HepG2 (cell line): ENCODE results near the gene SLU7. TPM values are rescaled to one million over a fixed set of nuclear protein-coding genes. Genes with fewer than 3 reads are reported as not detected.
A peak's percentile ranks its signal among the peaks of the same experiment; 100 is the strongest.

Experiments used
- ATAC-seq: fragments of 200-7000 bp; cut with Tn5 transposase; 3 replicates; pipeline ENCODE4 v1.9.1; 2020; ENCODE audit warnings: mild to moderate bottlenecking, moderate library complexity
- BruUV-seq: library from RNA; stranded (reverse); fragments of 400-500 nt; replicated peaks from 2 replicates; lab custom pipeline; 2021; lab: Mats Ljungman, UMichigan
- CTCF ChIA-PET: fragments of 300-600 bp; formaldehyde crosslinking; extraction: SDS; loops from one replicate; lab custom pipeline; 2021; ENCODE audit warnings: low total read pairs, inconsistent platforms, low intra/inter-chr PET ratio; lab: Yijun Ruan, JAX
- POLR2A ChIA-PET: fragments of 350-600 bp; sonication (Branson Sonifier 250); formaldehyde crosslinking; loops from one replicate; lab custom pipeline; 2020; ENCODE audit warnings: antibody characterized with exemption, inconsistent platforms; lab: Yijun Ruan, JAX
- DNase-seq: peaks from one replicate; pipeline ENCODE4 v3.0.0-alpha.2; 2015; ENCODE audit warnings: low spot score
- FAIRE-seq: peaks from 3 replicates; lab custom pipeline; 2011; peaks lifted over from hg19 to GRCh38; lab: Jason Lieb, UNC
- H2AFZ ChIP-seq: one replicate; pipeline ENCODE4 v1.6.1; 2011; ENCODE audit warnings: low read length, inconsistent platforms
- H3K27ac ChIP-seq: fragments of 300-600 bp; 3 replicates; pipeline ENCODE4 v1.8.0; 2011; ENCODE audit warnings: mixed run types, mild to moderate bottlenecking, mixed read lengths, low read length, inconsistent platforms; ENCODE audit not compliant: insufficient read depth; ENCODE audit errors: extremely low read length
- H3K27me3 ChIP-seq, 2 experiments: fragments of 200-600 bp in 1 of 2; 2 replicates in 1 of 2; 3 replicates in 1 of 2; pipeline versions ENCODE4 v1.6.0 to v1.8.0; 2011; ENCODE audit warnings: low read length in 2 of 2, mild to moderate bottlenecking in 2 of 2, moderate library complexity in 2 of 2, inconsistent platforms in 1 of 2; ENCODE audit not compliant: insufficient read depth in 2 of 2, control insufficient read depth in 1 of 2
- H3K36me3 ChIP-seq, 2 experiments: fragments of 200-600 bp in 1 of 2; replicated peaks in 1 of 2; 2 replicates in 1 of 2; 3 replicates in 1 of 2; pipeline versions ENCODE4 v1.5.1 to v1.8.0; 2011; ENCODE audit warnings: low read length in 2 of 2, inconsistent platforms in 1 of 2; ENCODE audit not compliant: insufficient read depth in 2 of 2, control insufficient read depth in 1 of 2
- H3K4me1 ChIP-seq: 2 replicates; pipeline ENCODE4 v1.5.1; 2012; ENCODE audit warnings: low read length, inconsistent platforms; ENCODE audit not compliant: insufficient read depth
- H3K4me2 ChIP-seq: 2 replicates; pipeline ENCODE4 v1.6.0; 2011; ENCODE audit warnings: low read depth, low read length, inconsistent platforms
- H3K4me3 ChIP-seq, 3 experiments: fragments of 200-600 bp in 1 of 3; sonication (generic), shearing (Covaris generic) in 1 of 3; replicated peaks in 1 of 3; 2 replicates each; pipeline ENCODE4 v1.5.1; 2011 to 2016; ENCODE audit warnings: low read length in 3 of 3, inconsistent platforms in 2 of 3, low read depth in 2 of 3, mild to moderate bottlenecking in 2 of 3, control low read depth in 1 of 3, mixed read lengths in 1 of 3; ENCODE audit not compliant: insufficient read depth in 1 of 3
- H3K79me2 ChIP-seq: one replicate; pipeline ENCODE4 v1.6.1; 2011; ENCODE audit warnings: low read length, inconsistent platforms; ENCODE audit not compliant: insufficient read depth
- H3K9ac ChIP-seq: 2 replicates; pipeline ENCODE4 v1.6.0; 2011; ENCODE audit warnings: mild to moderate bottlenecking, low read depth, low read length, inconsistent platforms; ENCODE audit not compliant: insufficient read depth
- H3K9me3 ChIP-seq: 2 replicates; pipeline ENCODE4 v1.5.1; 2012; ENCODE audit warnings: mild to moderate bottlenecking, low read length
- H4K20me1 ChIP-seq: 2 replicates; pipeline ENCODE4 v1.6.0; 2011; ENCODE audit warnings: inconsistent platforms, mild to moderate bottlenecking, low read length, moderate library complexity; ENCODE audit not compliant: insufficient read depth
- RBFOX2 ChIP-seq: fragments of 200-400 bp; formaldehyde crosslinking; IDR thresholded peaks from 2 replicates; pipeline ENCODE4 v1.6.1; 2017; ENCODE audit warnings: low read depth, mild to moderate bottlenecking, low read length
- SMAD1 ChIP-seq: sonication (generic); formaldehyde crosslinking; IDR thresholded peaks from 2 replicates; pipeline ENCODE4 v1.4.0; 2020; ENCODE audit warnings: missing genetic modification reagents, low read depth, mild to moderate bottlenecking, borderline replicate concordance
- ZNF235 ChIP-seq: sonication (generic); formaldehyde crosslinking; IDR thresholded peaks from 2 replicates; pipeline ENCODE4 v1.8.1; 2023; ENCODE audit warnings: mild to moderate bottlenecking, missing genetic modification reagents, borderline replicate concordance
- ZNF703 ChIP-seq: sonication (generic); formaldehyde crosslinking; IDR thresholded peaks from 2 replicates; pipeline ENCODE4 v1.5.1; 2020; ENCODE audit warnings: missing genetic modification reagents, mild to moderate bottlenecking, moderate library complexity, borderline replicate concordance
- ZNF768 ChIP-seq: sonication (generic); formaldehyde crosslinking; IDR thresholded peaks from 2 replicates; pipeline ENCODE4 v1.4.0; 2020; ENCODE audit warnings: missing genetic modification reagents
- WGBS: methylation state at CpG from one replicate; pipeline ENCODE4 v1.1.6; 2017; ENCODE audit warnings: low lambda C conversion rate; 5-methylcytosine and 5-hydroxymethylcytosine counted together
- in situ Hi-C: cut with HindIII; loops from 2 replicates; pipeline ENCODE4 v1.10.0; 2017; ENCODE audit warnings: low pct_unique_long_range_greater_than_20kb; ENCODE audit not compliant: extremely low pct_ligation_motif_present
- intact Hi-C: fragments of 100-400 bp; cut with micrococcal nuclease; formaldehyde crosslinking; loops from one replicate; pipeline ENCODE4 v1.10.0; 2022; ENCODE audit not compliant: unreplicated experiment
- polyA plus RNA-seq, 8 experiments: library from polyadenylated mRNA; depleted of rRNA in 3 of 8; stranded (reverse) in 7 of 8; unstranded in 1 of 8; fragments of >200 nt; fragmentation: Illumina TruSeq in 4 of 8; extraction: Trizol in 4 of 8; gene quantifications; 2 replicates each; pipeline versions ENCODE4 v1.2.1 to v1.2.3, GENCODE V29; 2011 to 2016; ENCODE audit warnings: low read depth in 4 of 8, missing spikeins in 1 of 8, mixed read lengths in 1 of 8; ENCODE audit not compliant: insufficient read depth in 1 of 8
- total RNA-seq, 5 experiments: library from RNA; depleted of rRNA; stranded (reverse); fragments of >200 nt; fragmentation: Illumina TruSeq; extraction: Trizol; gene quantifications; 2 replicates each; pipeline ENCODE4 v1.2.3, GENCODE V29; 2016; ENCODE audit warnings: low read depth in 1 of 5
- TF ChIP-seq, protein P1 (sequence below): sonication (generic); formaldehyde crosslinking; IDR thresholded peaks from 2 replicates; pipeline ENCODE4 v1.4.0; 2020; ENCODE audit warnings: missing genetic modification reagents
- TF ChIP-seq, protein P2 (sequence below): sonication (generic); formaldehyde crosslinking; IDR thresholded peaks from 2 replicates; pipeline ENCODE4 v1.8.0; 2022; ENCODE audit warnings: missing genetic modification reagents, low read depth, mild to moderate bottlenecking, borderline replicate concordance

Gene SLU7
- total and polyA plus RNA-seq, 2 of the 13 experiments (the other 11 are each of a cell fraction or from before 2014, with no cell fraction given): 24.0 to 39.2 TPM

DNA sequence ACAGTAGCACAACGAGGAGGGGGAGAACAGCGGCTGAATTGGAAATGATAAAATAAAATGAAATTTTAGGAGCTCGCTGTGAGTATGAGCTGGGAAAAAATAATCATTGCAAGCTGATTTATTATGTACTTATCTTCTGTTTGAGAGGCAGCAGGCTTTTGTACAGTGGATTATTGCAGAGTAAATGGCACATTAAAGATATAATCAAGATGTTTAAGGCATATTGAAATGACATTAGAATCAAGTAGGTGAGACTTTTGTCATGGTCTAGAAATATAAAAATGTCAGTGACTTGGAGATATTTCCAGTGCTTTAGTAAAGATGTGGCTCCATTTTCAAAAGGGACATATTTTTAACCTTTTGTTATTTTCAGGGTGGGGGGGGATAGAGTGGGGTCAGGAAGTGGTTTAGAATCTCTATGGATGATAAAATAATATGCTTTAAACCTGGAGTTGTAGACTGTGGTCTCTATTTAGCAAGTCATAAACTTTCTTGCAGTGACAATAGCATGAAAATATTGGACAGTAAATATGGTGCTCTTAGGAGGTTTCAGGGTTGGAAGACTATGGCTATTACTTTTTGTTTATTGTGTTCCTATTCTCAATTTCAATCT lies 49.6 kb upstream of the SLU7 start:
- 10% methylated on average over 3 of the region's 3 CpGs for whole genome bisulfite sequencing
- Histone ChIP-seq H3K36me3 (no peaks in the 10 kb centered on the region), H3K9ac (peak overlapping the region; percentile 75)

DNA sequence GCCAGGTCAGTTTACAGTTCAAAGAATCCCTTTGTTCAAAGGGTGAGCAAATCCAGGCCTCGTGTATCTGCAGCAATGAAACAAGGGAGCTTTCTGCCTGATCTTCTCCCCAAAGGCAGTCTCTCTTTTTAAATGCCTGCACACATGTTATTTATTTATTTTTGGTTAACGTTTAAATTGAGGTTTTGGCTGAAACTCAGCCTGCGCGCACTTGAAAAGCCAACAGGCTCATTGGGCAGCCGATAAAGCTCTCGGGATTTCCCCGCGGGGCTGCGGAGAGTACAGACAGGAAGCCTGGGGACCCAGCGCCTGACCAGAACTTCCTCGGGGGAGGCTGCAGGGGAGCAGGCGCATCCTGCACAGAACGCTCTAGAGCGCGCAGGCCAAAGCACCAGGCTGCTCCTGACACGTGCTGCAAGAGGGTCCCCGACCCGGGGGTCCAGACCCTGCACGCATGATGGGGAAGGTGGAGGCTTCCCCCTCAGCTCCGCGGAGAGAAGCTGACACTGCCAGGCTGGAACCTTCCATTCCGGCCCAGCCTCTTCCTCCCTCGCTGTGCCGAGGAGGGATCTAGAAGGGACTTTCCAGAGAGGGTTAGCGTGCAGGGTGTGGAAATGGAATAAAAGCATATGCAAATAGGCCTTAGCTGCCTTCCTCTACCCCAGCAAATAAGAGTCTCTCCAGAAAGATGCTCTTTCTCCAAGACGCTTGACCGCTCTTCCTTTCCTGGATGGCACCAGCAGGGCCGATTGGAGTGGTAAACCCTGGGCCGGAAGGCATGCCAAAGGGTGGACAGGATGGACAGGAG lies 48.9 kb upstream of the SLU7 start:
- H3K36me3 ChIP-seq: no peaks in the 10 kb centered on the region
- no peaks in the 10 kb centered on the region for H3K9me3 ChIP-seq
- ATAC-seq (peak; percentile 96), FAIRE-seq (peak; percentile 93), DNase-seq (peak; percentile 97)
- H3K27ac ChIP-seq: peak overlapping the region; percentile 89
- intact Hi-C loops (loop anchor here (1.0 to 10.0 kb wide), 5 partner anchors 9 to 417 kb away; partner anchors contain the start of gene PTTG1), in situ Hi-C loops (no loop called here)
- H2AFZ ChIP-seq: no peak overlapping the region
- under 1% methylated on average over 21 of the region's 29 CpGs for WGBS
- H3K4me3 ChIP-seq: peak overlapping the region; percentile 75 to 85 (median 81)
- H3K79me2 ChIP-seq: peaks cover 50% of the 10 kb centered on the region
- BruUV-seq: TSS peak; percentile 50
- peak overlapping the region; percentile 80 for H3K4me2 ChIP-seq
- H3K27me3 ChIP-seq: no peaks in the 10 kb centered on the region; a peak in 1 of 5 replicates
- H3K9ac ChIP-seq: peak overlapping the region; percentile 75
- ChIA-PET CTCF (interaction anchor here (1.4 kb wide), 1 partner anchor 30 kb away, joined by 4 read pairs; no protein-coding TSS in a partner anchor), POLR2A (interaction anchor here (0.7 to 2.4 kb wide), 13 partner anchors 9 to 423 kb away, joined by 3 to 98 read pairs (median 7); partner anchors contain the start of genes FAM200C, PTTG1 and SLU7)
- peaks cover 85% of the 10 kb centered on the region for H3K4me1 ChIP-seq
- no peaks in the 10 kb centered on the region for H4K20me1 ChIP-seq
- TF ChIP-seq SMAD1: no peak
- TF ChIP-seq, protein P1, sequence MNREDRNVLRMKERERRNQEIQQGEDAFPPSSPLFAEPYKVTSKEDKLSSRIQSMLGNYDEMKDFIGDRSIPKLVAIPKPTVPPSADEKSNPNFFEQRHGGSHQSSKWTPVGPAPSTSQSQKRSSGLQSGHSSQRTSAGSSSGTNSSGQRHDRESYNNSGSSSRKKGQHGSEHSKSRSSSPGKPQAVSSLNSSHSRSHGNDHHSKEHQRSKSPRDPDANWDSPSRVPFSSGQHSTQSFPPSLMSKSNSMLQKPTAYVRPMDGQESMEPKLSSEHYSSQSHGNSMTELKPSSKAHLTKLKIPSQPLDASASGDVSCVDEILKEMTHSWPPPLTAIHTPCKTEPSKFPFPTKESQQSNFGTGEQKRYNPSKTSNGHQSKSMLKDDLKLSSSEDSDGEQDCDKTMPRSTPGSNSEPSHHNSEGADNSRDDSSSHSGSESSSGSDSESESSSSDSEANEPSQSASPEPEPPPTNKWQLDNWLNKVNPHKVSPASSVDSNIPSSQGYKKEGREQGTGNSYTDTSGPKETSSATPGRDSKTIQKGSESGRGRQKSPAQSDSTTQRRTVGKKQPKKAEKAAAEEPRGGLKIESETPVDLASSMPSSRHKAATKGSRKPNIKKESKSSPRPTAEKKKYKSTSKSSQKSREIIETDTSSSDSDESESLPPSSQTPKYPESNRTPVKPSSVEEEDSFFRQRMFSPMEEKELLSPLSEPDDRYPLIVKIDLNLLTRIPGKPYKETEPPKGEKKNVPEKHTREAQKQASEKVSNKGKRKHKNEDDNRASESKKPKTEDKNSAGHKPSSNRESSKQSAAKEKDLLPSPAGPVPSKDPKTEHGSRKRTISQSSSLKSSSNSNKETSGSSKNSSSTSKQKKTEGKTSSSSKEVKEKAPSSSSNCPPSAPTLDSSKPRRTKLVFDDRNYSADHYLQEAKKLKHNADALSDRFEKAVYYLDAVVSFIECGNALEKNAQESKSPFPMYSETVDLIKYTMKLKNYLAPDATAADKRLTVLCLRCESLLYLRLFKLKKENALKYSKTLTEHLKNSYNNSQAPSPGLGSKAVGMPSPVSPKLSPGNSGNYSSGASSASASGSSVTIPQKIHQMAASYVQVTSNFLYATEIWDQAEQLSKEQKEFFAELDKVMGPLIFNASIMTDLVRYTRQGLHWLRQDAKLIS (CRISPR knock-in tag): peak; percentile 86; the same call in 1 of the 2 replicates
- TF ChIP-seq, protein P2, sequence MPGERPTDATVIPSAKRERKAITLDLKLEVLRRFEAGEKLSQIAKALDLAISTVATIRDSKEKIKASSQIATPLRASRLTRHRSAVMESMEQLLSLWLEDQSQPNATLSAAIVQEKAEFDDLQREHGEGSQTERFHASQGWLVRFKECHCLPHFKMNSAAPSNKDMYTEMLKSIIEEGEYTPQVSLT: no peak

More for the DNA sequence above, 49.6 kb upstream of the SLU7 start:
- Histone ChIP-seq H3K9me3 (no peaks in the 10 kb centered on the region), H3K4me2 (peak overlapping the region; percentile 80), H3K4me3 (peak overlapping the region; percentile 75 to 85 (median 81)), H4K20me1 (no peaks in the 10 kb centered on the region), H3K4me1 (peaks cover 85% of the 10 kb centered on the region), H3K79me2 (peaks cover 57% of the 10 kb centered on the region), H2AFZ (no peak overlapping the region), H3K27ac (peak overlapping the region; percentile 89), H3K27me3 (no peaks in the 10 kb centered on the region; a peak in 1 of 5 replicates)
- BruUV-seq: no TSS peak
- DNase-seq (no peak), FAIRE-seq (no peak), ATAC-seq (no peak)
- POLR2A ChIA-PET: interaction anchor here (1.6 to 2.4 kb wide), 3 partner anchors 8 to 29 kb away, joined by 12 to 98 read pairs (median 29); no protein-coding TSS in a partner anchor
- intact Hi-C loops (loop anchor here (10.0 kb wide), 1 partner anchor 416 kb away; no protein-coding TSS in a partner anchor), in situ Hi-C loops (no loop called here)
- CTCF ChIA-PET: interaction anchor here (1.4 kb wide), 1 partner anchor 30 kb away, joined by 4 read pairs; no protein-coding TSS in a partner anchor
- TF ChIP-seq ZNF703 (CRISPR knock-in tag) (0 out of 2 replicates have a peak, but pooled peaks have one; percentile 13), RBFOX2 (peak; percentile 67), ZNF768 (CRISPR knock-in tag) (no peak), ZNF235 (no peak)
